GM10266 (cell line): ENCODE measurements around the gene IRF4.

Experiments used
- DNase-seq: peaks from one replicate; pipeline ENCODE4 v3.0.0; 2012; ENCODE audit errors: extremely low spot score
- CTCF ChIP-seq: IDR thresholded peaks from 2 replicates; pipeline ENCODE4 v1.5.1; 2012; ENCODE audit warnings: mild to moderate bottlenecking, low read depth; ENCODE audit not compliant: control insufficient read depth, insufficient read depth; ENCODE audit errors: missing control alignments

IRF4 gene

DNA sequence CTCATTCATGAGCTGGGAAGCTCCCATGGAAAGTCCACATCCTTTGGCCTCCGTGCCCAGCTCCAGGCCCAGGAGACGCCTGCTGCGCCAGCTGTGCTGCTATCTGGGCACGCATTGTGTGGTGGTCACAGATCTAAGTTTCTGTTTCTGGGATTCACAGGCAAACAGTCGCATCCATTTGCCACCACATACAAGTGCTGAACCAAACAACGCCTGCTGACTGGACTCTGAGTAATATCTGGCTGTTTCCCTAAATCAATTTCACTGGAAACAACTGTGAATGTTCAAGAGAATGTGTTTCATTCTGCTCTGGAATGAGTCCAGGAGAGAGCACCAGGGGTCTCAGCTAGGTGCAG lies 45.5 kb downstream of the IRF4 start:
- DNase-seq: no peak
- no peak for TF ChIP-seq CTCF

DNA sequence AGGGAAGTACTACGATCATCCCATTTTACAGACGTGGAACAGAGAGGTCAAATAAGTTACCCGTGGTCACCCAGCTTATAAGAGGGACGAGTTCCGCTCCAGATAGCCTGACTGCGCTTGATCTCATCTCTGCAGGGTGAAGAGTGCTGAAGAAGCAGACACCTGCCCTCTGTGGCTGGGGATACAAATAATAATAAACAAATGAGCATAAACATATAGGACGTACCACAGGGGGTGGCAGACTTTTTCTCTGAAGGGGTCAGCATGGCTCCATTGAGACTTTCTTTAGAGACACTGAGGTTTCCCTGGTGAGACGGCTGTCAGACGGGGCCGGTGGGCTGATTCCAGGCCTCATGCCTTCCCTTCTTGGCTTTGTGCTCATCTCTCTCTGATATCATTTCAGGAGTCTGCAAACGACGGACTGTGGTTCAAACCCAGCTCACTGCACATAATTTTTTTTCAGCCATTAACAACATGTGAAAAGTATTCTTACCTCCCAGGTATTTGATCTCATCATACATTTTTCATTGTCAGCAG lies 47.1 kb downstream of the IRF4 start:
- no peak for DNase-seq
- no peak for TF ChIP-seq CTCF

GRCh38 chr6:439641-440167 lies 48.2 kb downstream of the IRF4 start:
- no peak for TF ChIP-seq CTCF
- DNase-seq: no peak

DNA sequence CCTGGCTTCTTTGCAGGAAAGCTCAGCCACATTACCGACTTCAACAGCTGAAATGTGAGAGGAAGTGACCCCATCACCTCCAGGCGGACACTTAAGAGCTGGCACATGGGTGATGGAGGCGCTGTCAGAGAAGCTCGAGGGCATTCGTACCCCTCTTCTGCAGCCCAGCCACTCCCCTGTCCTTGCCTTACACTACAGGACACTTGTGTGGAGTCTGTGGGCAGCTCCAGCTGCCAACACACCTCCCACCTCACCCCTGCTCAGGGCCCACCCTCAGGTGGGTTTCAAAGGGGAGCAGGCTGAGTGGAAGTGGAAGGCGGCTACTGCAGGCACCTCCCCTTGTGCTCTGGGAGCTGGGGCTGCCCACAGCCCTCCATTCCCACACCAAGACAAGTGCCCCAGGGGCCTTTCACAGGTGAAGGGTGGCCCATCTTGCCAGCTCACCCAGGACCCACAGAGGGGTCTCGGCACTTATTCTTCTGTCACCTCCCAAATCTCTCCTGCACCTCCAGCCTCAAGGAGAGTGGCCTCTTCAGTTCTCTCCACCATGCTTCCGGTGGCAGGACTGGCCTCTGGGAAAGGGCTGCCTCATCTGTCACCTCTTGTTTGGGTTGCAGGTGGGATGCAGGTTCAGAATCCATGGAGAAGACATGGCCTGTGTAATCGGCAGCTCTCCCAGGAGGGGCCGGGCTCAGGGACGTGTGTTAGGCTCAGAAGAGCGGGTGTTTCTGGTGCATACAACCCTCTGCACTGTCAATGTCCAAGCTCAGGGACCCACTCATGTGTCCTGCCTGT lies 49.8 kb downstream of the IRF4 start:
- DNase-seq: no peak
- no peak for TF ChIP-seq CTCF

GRCh38 chr6:443621-444159 lies 52.1 kb downstream of the IRF4 start:
- DNase-seq: no peak

GRCh38 chr6:444653-445275 lies 53.2 kb downstream of the IRF4 start:
- no peak for TF ChIP-seq CTCF
- DNase-seq: no peak

More at GRCh38 chr6:443621-444159, 52.1 kb downstream of the IRF4 start:
- no peak for TF ChIP-seq CTCF
